ENCODE measurements around the gene CRHR1.
"Not testable (repeated sequence)": the region's sequence is repeated elsewhere in the genome, so short reads cannot be mapped to it uniquely, and the experiment has no call there.

The CRHR1 gene

GRCh38 chr17:45784293-45784740 is at the start of gene CRHR1:
Gene CRHR1, plus strand, starts transcription at chr17:45784320. Its CDS starts 225 bp downstream, at chr17:45784545.
- no peak for DNase-seq

- no peak for DNase-seq
Observed at GRCh38 chr17:45734598-45734997, 49.5 kb upstream of the CRHR1 start.

GRCh38 chr17:45735488-45735887 is 48.6 kb upstream of the CRHR1 start:
- no peak for DNase-seq

GRCh38 chr17:45739786-45740185 is 44.3 kb upstream of the CRHR1 start:
- no peak for DNase-seq

DNA sequence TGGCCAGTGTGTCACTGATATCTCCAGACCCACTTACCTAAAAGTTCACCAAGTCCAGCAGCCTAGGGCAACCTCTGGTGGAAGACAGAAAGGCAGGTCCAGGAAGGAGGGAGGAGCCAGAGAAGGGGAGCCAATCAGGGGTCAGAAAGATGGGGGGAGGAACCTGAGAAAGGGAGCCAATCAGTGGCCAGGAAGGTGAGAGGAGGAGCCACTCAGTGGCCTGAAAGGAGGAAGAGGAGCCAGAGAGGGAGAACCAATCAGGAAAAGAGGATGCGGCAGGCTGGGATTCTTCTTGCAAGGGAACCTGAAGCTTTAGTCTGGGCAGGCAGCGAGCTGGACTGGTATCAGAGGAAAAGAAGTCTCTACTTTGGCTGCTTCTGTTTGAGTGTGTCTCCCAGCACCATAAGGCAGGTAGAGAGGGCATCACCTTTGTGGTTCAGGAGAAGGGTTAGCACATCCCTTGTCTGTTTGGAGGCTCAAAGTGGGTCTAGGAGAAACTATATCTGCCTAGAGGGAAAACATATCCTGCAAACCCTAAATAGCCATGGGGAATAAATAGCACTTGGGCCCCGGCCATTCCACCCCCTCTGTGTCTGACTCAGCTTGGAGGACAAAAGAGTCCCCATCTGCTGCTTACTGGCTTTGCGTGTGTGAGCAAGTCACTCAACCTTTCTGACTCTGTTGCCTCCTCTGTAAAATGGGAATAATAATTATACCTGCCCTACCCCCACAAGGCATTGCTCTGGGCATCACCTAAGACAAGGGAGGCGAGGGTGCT is 43.4 kb upstream of the CRHR1 start:
- DNase-seq: peak; percentile 22 to 31

DNA sequence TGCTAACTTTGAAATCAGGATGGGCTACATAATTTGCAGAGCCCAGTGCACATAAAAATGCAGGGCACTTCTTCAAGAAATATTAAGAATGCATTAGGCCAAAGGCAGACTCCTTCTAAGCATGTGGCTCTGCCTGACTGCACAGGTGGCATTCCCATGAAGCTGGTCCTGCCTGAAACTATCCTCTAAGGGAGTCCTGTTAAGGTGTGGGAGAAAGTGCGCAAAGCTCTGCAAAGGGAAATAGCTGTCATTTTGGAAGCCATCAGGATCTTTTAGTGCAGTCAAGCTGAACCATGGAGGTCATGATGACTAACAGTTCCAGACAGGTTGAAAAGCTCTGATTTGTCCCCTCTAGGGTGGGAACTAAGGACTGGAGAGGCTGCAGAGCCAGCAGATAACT is 41.9 kb upstream of the CRHR1 start:
- DNase-seq: no peak

DNA sequence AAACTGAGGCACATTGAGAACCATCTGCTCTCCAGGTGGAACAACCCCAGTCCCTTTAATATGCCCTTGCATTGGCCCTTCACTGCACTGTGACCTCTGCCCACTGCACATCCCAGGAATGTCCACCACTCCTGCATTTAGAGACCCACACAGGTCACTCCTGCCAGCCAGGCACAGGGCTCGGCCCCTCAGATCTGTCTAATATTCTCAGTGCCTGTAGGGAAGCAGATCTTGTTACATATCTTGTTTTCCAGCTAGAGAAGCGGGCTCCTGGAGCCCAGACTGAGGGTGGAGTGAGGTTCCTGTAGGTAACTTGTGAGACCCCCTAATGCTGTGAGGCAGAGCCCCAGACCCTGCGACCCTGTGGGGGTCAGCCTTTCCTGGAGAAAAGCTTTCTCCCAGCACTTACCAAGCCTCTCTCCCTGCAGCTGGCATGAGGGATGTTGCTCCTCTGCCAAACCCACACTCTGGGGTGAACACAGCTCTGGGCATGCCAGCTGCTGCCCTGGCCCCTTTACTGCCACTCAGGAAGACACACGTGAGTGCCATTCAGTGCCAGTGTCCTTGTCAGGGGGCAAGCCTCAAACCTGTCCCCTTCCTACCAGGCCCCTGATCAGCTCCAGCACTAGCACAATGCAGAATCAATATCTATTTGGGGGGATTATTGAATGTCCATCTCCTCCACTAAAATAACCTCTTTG is 40.3 kb upstream of the CRHR1 start:
- no peak for DNase-seq

GRCh38 chr17:45744826-45745225 is 39.3 kb upstream of the CRHR1 start:
- not testable (repeated sequence) for DNase-seq

DNA sequence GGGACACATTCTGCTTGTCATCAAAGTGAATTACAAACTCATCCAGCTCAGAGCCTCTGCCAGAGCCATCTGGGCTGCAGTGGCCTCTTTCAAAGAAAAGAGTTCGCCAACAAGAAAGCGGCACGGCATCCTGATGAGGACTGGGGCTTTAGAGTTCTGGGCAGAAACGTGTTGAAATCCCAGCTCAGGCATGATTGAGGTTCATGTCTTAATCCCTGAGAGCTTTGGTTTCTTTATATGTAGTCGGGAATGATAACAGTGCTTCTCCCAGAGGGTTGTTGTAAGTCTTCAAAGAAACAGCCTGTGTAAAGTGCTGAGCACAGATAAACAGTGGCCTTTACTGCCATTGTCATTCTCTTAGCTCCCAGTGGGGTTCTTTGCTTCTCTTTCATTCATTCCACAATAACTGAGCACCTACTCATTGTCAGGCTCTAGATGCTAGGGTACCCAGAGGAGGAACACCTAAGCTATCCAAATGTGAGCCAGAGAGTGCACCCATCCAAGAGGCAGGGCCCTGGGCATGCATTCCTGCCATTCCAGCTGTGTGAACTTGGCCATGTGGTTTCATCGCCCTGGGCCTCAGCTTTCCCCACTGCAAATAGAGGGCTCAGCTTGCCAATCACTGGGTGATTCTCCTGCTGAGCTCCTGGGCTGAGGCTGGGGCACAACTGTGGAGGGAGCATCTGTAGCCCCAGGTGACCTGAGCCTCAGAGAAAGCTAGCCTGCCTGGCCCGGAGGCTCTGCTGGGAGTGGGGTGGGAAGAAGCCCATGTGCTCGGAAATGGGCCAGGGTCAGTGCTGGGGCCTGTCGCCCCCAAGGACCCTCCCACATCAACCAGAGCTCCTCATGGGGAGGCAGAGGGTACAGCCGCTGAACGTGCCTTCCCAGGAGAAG is 38.3 kb upstream of the CRHR1 start:
- no peak for DNase-seq

- DNase-seq: no peak
Observed at GRCh38 chr17:45747911-45748310, 36.2 kb upstream of the CRHR1 start.

DNA sequence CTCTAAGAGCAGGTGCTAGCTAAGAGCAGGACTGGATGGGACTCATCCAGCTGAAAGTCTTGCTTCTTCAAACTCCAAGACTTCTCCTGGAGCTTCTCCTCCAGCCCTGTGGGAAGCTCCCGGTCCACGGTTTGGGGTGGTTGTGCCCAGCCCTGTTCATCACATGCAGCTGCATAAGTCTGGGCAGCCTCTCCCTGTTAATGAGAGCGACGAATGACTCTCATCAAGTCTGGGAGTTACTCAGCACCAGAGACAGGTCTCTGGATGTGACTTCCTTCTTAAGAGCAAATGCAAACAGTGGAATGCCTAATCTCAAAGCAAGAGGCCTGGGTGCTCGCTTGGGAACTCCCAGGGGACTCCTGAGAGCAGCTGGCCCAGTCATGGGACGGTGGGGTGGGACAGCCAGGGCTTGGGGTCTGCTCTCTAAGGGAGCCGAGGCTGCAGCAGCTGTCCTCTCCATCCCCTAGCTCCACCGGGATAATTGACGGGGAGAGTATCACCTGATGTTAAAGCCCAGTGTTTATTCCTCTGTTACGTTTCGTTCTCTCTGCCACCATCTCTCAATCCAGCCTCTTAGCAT is 35.3 kb upstream of the CRHR1 start:
- DNase-seq: no peak

- DNase-seq: no peak
Observed at GRCh38 chr17:45749831-45750335, 34.2 kb upstream of the CRHR1 start.

GRCh38 chr17:45750779-45751440 is 33.2 kb upstream of the CRHR1 start:
- DNase-seq: no peak

DNA sequence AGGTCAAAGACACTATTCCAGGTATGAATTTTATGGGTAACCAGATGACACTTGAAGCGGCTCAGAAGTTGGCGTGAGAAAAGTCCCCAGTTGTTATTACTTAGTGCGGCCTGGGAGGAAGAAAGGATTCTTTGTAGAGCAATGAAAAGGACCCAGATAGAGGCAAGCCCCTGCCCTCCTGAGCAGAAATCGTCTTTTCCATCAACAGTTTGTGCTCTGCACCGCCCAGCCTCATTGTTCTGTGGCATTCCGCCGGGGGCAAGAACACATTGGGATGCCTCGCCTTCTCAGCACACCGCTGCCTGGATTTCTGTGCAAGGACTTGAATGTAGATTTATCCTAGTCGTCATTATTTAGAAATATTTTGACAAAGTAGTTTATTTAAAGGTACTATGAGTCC is 32.7 kb upstream of the CRHR1 start:
- no peak for DNase-seq

DNA sequence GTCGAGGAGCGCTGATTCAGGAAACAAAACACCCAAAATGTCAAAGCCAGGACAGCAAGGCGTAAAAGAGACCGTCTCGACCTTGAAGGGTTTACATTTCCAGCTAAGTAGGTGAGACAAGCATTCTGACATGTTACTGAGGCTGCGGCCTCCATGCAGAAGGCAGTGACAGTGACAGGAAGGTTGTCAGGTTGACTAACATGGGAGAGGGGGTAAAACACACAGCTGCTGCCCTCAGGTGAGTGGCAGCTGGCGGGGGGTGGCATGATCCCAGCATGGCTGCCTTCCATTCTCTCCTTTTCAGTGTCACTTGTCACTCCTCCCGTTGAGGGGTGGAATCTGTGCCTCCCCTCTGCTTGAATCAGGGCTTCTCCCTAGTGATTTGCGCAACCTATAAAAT is 31.9 kb upstream of the CRHR1 start:
- DNase-seq: no peak

DNA sequence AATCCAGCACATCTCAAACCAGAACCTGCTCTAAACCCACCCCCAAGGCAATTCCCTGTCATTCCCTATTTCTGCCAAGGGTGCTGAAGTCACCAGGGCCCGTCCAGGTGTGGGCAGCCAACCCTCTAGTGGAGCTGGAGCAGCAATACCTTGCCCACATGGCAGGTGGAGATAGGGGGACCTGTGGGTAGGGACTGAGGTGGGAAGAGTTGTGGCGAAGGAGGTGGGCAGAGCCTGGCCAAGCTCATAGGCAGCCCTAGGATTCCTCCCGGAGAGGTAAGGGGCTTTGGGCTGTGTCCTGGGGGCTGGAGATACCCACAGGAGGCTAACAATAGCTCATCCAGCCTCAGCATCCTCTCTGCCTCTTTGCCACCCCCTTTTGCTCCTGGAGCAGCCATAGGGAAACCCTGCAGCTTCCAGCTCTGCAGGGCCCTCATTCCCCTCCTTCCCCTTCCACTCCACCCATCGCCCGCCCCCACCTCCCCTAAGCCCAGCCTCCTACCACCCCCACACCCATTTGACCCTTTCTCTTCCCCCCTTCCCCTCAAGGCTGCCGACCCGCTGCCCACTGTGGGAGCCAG is 30.4 kb upstream of the CRHR1 start:
- DNase-seq: no peak

DNA sequence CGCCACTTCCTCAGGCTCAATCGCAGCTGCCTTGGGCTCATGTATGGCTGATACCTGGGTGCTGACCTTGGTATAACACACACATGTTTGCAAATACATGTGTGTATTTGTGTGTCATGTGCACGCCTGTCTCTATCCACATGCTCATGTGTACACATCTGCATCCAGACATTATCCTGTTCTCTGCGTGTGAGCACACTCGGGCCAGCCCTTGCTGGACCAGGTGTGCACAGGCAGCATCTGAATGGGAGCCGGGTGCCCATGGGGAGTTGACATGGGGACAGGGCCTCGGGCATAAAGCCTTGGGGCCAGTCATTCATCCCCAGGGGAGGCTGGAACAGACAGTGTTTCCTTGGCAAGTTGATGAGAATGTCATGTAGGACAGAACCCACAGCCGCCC is 29.1 kb upstream of the CRHR1 start:
- DNase-seq: no peak

GRCh38 chr17:45756266-45756991 is 27.7 kb upstream of the CRHR1 start:
- no peak for DNase-seq

- no peak for DNase-seq
Observed at GRCh38 chr17:45757431-45758218, 26.5 kb upstream of the CRHR1 start.

- no peak for DNase-seq
Observed at GRCh38 chr17:45758544-45758943, 25.6 kb upstream of the CRHR1 start.
